NT2/D1 (cell line): ENCODE measurements around the gene LTBP1.

Source experiments
- DNase-seq: peaks from one replicate; pipeline ENCODE4 v3.0.0-alpha.2; 2011; ENCODE audit warnings: low read depth, low spot score
- H3K27me3 ChIP-seq: 2 replicates; pipeline ENCODE4 v1.6.0; 2011; ENCODE audit warnings: mild to moderate bottlenecking; ENCODE audit not compliant: insufficient read length, insufficient read depth
- H3K36me3 ChIP-seq: 2 replicates; pipeline ENCODE4 v1.6.1; 2011; ENCODE audit warnings: mild to moderate bottlenecking, low read length, mixed read lengths; ENCODE audit not compliant: insufficient read depth, insufficient read length
- H3K4me1 ChIP-seq: 2 replicates; pipeline ENCODE4 v1.5.1; 2011; ENCODE audit not compliant: insufficient read depth, insufficient read length
- H3K4me3 ChIP-seq: 2 replicates; pipeline ENCODE4 v1.5.1; 2011; ENCODE audit warnings: low read depth; ENCODE audit not compliant: insufficient read length
- H3K9ac ChIP-seq: 2 replicates; pipeline ENCODE4 v1.6.0; 2011; ENCODE audit warnings: low read depth; ENCODE audit not compliant: insufficient read length
- H3K9me3 ChIP-seq: 2 replicates; pipeline ENCODE4 v1.5.1; 2011; ENCODE audit warnings: mild to moderate bottlenecking, low read length; ENCODE audit not compliant: insufficient read depth
- SUZ12 ChIP-seq: IDR thresholded peaks from 2 replicates; pipeline ENCODE4 v1.6.1; 2011; ENCODE audit not compliant: insufficient read length, insufficient read depth; ENCODE audit errors: extremely low read depth
- YY1 ChIP-seq: IDR thresholded peaks from 2 replicates; pipeline ENCODE4 v1.6.1; 2011; ENCODE audit not compliant: insufficient read length, insufficient read depth
- ZNF274 ChIP-seq: IDR thresholded peaks from 2 replicates; pipeline ENCODE4 v1.6.1; 2011; ENCODE audit warnings: mild to moderate bottlenecking, low read depth, low read length

The LTBP1 gene

GRCh38 chr2:33208400-33208799, 261.6 kb downstream of the LTBP1 start:
- Histone ChIP-seq H3K9ac (no peak overlapping the region), H3K36me3 (no peaks in the 10 kb centered on the region), H3K9me3 (no peaks in the 10 kb centered on the region), H3K4me1 (no peaks in the 10 kb centered on the region), H3K27me3 (no peaks in the 10 kb centered on the region), H3K4me3 (no peak overlapping the region)
- no peak for DNase-seq
- TF ChIP-seq YY1 (no peak), SUZ12 (no peak), ZNF274 (no peak)

- no peaks in the 10 kb centered on the region for H3K27me3 ChIP-seq
- H3K9ac ChIP-seq = no peak overlapping the region
- DNase-seq = no peak
- no peaks in the 10 kb centered on the region for H3K9me3 ChIP-seq
- no peak overlapping the region for H3K4me3 ChIP-seq
- no peaks in the 10 kb centered on the region for H3K4me1 ChIP-seq
- no peaks in the 10 kb centered on the region for H3K36me3 ChIP-seq
- TF ChIP-seq YY1 (no peak), ZNF274 (no peak), SUZ12 (no peak)
These were observed 263.2 kb downstream of the LTBP1 start for GRCh38 chr2:33209976-33210375.

- H3K9ac ChIP-seq = no peak overlapping the region
- H3K36me3 ChIP-seq = no peaks in the 10 kb centered on the region
- H3K4me3 ChIP-seq = no peak overlapping the region
- TF ChIP-seq SUZ12 = no peak
- TF ChIP-seq ZNF274 = no peak
- TF ChIP-seq YY1 = no peak
- no peaks in the 10 kb centered on the region for H3K4me1 ChIP-seq
- H3K27me3 ChIP-seq = no peaks in the 10 kb centered on the region
- DNase-seq = peak; percentile 35
- H3K9me3 ChIP-seq = no peaks in the 10 kb centered on the region
These were observed 263.9 kb downstream of the LTBP1 start for GRCh38 chr2:33210626-33211025.

- no peak for DNase-seq
- H3K9ac ChIP-seq = no peak overlapping the region
- no peaks in the 10 kb centered on the region for H3K27me3 ChIP-seq
- H3K4me1 ChIP-seq = no peaks in the 10 kb centered on the region
- H3K9me3 ChIP-seq = no peaks in the 10 kb centered on the region
- H3K4me3 ChIP-seq = no peak overlapping the region
- TF ChIP-seq ZNF274 (no peak), SUZ12 (no peak), YY1 (no peak)
- no peaks in the 10 kb centered on the region for H3K36me3 ChIP-seq
These were observed 265.4 kb downstream of the LTBP1 start for GRCh38 chr2:33212151-33212550.

- Histone ChIP-seq H3K4me3 (no peak overlapping the region), H3K9me3 (no peaks in the 10 kb centered on the region), H3K27me3 (no peaks in the 10 kb centered on the region), H3K4me1 (no peaks in the 10 kb centered on the region), H3K9ac (no peak overlapping the region), H3K36me3 (no peaks in the 10 kb centered on the region)
- TF ChIP-seq SUZ12 (no peak), YY1 (no peak), ZNF274 (no peak)
- DNase-seq = no peak
These were observed 266.5 kb downstream of the LTBP1 start for GRCh38 chr2:33213244-33213643.

GRCh38 chr2:33213648-33214047, 266.9 kb downstream of the LTBP1 start:
- Histone ChIP-seq H3K4me1 (no peaks in the 10 kb centered on the region), H3K27me3 (no peaks in the 10 kb centered on the region), H3K36me3 (no peaks in the 10 kb centered on the region), H3K9ac (no peak overlapping the region), H3K4me3 (no peak overlapping the region), H3K9me3 (no peaks in the 10 kb centered on the region)
- DNase-seq = no peak
- TF ChIP-seq YY1 (no peak), ZNF274 (no peak), SUZ12 (no peak)

GRCh38 chr2:33214436-33214835, 267.7 kb downstream of the LTBP1 start:
- DNase-seq = no peak
- H3K9ac ChIP-seq = no peak overlapping the region
- no peak overlapping the region for H3K4me3 ChIP-seq
- H3K36me3 ChIP-seq = no peaks in the 10 kb centered on the region
- H3K9me3 ChIP-seq = no peaks in the 10 kb centered on the region
- no peaks in the 10 kb centered on the region for H3K27me3 ChIP-seq
- H3K4me1 ChIP-seq = no peaks in the 10 kb centered on the region
- TF ChIP-seq YY1 = no peak
- no peak for TF ChIP-seq SUZ12
- no peak for TF ChIP-seq ZNF274

GRCh38 chr2:33214857-33215256, 268.1 kb downstream of the LTBP1 start:
- TF ChIP-seq SUZ12 = no peak
- Histone ChIP-seq H3K4me3 (no peak overlapping the region), H3K36me3 (no peaks in the 10 kb centered on the region), H3K4me1 (no peaks in the 10 kb centered on the region), H3K9me3 (no peaks in the 10 kb centered on the region), H3K9ac (no peak overlapping the region), H3K27me3 (no peaks in the 10 kb centered on the region)
- no peak for DNase-seq
